ENCODE measurements around the gene GPC1. TPM values are rescaled to one million over a fixed set of nuclear protein-coding genes. Genes with fewer than 3 reads are reported as not detected.

The GPC1 gene
- total RNA-seq, 3 donors from 2014 or later = 12.4 to 29.2 (median 15.4) TPM

DNA sequence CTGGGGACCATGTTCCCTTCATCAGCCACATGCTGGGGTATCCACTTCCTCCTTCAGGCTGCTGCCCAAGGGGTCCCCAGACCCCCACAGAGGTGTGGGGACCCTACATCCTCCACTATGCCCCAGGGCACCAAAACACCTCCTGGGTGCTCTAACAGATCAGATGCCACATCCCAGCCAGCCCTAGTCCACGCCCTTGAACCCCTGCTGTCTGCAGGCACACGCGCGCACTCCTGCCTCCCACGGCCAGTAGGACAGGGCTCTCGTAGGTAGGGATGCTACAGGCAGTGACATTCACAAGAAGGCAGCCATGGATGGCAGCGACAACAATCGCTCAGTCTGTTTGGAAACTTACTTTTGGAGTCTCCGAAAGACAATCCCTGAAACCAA is 3.0 kb upstream of the GPC1 start:
- TF ChIP-seq CTCF (IDR thresholded peaks at IDR 0.05) = no peak
- Histone ChIP-seq H3K9me3 (no peaks in the 10 kb centered on the region), H3K4me1 (ENCODE audit: low read depth) (peaks cover 9% of the 10 kb centered on the region), H3K4me3 (no peak overlapping the region), H3K36me3 (ENCODE audit: low read depth) (no peaks in the 10 kb centered on the region)
- ATAC-seq = no peak
- intact Hi-C loops (cut with DNase I, micrococcal nuclease) = no loop called here
- DNase-seq = no peak

DNA sequence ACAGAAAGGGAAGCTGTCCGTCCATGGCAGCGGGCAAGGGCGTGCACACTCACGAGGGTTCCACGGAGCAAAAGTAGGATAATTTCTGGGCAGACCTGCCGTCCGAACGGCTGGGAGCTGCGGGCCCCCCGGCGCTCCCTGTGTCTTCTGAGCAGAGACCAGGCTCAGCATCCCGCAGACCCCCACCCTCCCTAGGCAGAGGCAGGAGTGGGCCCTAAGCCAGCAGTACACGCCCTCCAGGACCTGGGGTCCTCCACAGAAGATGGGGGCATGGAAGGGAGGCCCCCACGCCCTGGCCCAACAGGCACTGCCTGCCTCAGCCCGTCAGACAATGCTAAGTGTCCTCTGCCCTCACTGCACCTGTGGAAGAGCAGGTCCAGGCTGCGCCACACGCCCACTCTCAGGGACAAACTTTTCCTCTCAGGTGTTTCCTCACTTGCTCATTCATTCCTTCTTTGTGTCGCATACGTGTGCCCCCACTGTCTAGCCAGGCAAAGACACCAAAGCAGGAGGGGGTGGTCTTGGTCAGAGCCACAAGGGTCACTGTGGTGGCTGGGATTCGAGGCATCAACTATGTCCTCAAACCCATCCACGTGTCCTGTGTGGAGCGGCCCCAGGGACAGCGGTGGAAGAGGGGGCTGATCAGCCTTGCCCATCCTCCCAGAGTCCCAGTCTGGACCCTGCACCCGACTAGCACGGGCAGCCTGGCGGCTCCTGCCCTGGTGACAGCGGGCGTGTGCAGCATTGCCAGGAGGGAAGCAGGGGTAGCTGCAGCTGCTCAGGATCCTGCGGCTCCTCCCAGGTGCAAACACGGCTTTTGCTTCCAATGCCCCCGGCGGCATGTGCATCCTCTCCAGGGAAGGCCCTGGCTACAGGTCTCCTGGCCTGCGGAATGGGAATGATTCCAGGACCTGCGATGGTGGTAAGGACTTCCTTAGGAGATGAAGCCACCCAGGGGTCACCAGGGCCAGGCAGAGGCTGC is 2.4 kb upstream of the GPC1 start:
- Histone ChIP-seq H3K36me3 (ENCODE audit: low read depth) (no peaks in the 10 kb centered on the region), H3K9me3 (no peaks in the 10 kb centered on the region), H3K4me1 (ENCODE audit: low read depth) (peaks cover 11% of the 10 kb centered on the region), H3K4me3 (no peak overlapping the region)
- intact Hi-C loops (cut with DNase I, micrococcal nuclease) = no loop called here
- DNase-seq (peak in 2 of 3 donors; percentile 29 to 42), ATAC-seq (no peak)
- TF ChIP-seq CTCF (IDR thresholded peaks at IDR 0.05) = no peak

GRCh38 chr2:240433973-240434727 is 1.3 kb upstream of the GPC1 start:
- Histone ChIP-seq H3K4me3 (no peak overlapping the region), H3K9me3 (no peaks in the 10 kb centered on the region), H3K4me1 (ENCODE audit: low read depth) (peaks cover 15% of the 10 kb centered on the region), H3K36me3 (ENCODE audit: low read depth) (no peaks in the 10 kb centered on the region)
- ATAC-seq = no peak
- no peak for TF ChIP-seq CTCF (IDR thresholded peaks at IDR 0.05)
- intact Hi-C loops (cut with DNase I, micrococcal nuclease) = no loop called here
- DNase-seq = peak in 2 of 3 donors; percentile 38 to 60

DNA sequence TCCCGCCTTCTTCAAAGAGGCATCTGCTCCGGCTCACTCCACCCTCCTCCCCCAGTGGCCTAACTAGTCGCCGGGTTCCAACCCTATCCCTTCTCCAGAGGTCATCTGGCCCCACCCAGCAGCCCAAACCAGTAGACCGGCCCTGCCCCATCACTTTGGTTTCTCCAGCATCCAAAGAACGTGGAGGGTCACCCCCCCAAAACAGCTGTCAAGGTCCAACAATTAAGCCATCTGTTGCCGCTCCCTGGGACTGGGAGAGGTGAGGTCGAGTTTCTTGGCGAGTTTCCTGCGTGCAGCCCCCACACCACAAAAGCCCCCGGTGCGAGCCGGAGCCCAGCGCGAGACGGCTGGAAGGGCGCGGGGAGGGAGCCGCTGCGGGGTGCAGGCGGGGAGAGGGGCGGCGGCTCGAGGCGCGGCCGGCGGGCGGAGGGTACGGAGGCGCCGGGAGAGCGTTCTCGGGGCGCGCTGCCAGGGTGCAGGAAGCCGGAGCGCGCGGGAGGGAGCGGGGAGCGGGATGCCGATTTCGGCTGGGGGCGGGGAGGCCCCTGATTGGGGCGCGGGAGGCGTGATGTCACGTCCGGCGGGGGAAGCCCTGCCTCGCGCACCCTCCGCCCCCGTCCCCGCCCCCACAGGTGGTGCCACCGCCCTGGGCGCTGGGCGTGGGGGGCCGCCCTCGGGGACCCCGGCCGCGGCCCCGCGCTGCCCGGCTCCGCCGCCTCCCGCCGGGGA is 571 bp upstream of the GPC1 start:
- Histone ChIP-seq H3K9me3 (no peaks in the 10 kb centered on the region), H3K4me3 (peak overlapping the region; percentile 14), H3K36me3 (ENCODE audit: low read depth) (no peaks in the 10 kb centered on the region), H3K4me1 (ENCODE audit: low read depth) (peaks cover 15% of the 10 kb centered on the region)
- ATAC-seq = peak; percentile 86
- intact Hi-C loops (cut with DNase I, micrococcal nuclease) = no loop called here
- no peak for TF ChIP-seq CTCF (IDR thresholded peaks at IDR 0.05)
- peak; percentile 91 to 95 (median 93) for DNase-seq

- intact Hi-C loops (cut with DNase I, micrococcal nuclease) = no loop called here
- ATAC-seq (peak; percentile 17), DNase-seq (peak in 2 of 3 donors; percentile 48 to 56)
- Histone ChIP-seq H3K9me3 (no peaks in the 10 kb centered on the region), H3K36me3 (ENCODE audit: low read depth) (no peaks in the 10 kb centered on the region), H3K4me3 (peak overlapping the region; percentile 28), H3K4me1 (ENCODE audit: low read depth) (peaks cover 15% of the 10 kb centered on the region)
- no peak for TF ChIP-seq CTCF (IDR thresholded peaks at IDR 0.05)
Observed at GRCh38 chr2:240435948-240436682, 652 bp downstream of the GPC1 start.

Data from mucosa of descending colon (tissue), 3 donors.